ENCODE measurements around the gene ASF1B.

The ASF1B gene

GRCh38 chr19:14135985-14136508 is 342 bp downstream of the ASF1B start:
- no peak for DNase-seq (ENCODE audit: low read depth)

- no peak for DNase-seq (ENCODE audit: low read depth)
Measured at GRCh38 chr19:14135355-14135754, 1.0 kb downstream of the ASF1B start.

- DNase-seq (ENCODE audit: low read depth): no peak
Measured at GRCh38 chr19:14127929-14128509, 8.4 kb downstream of the ASF1B start.

- DNase-seq (ENCODE audit: low read depth): no peak
Measured at GRCh38 chr19:14127176-14127575, 9.2 kb downstream of the ASF1B start.

GRCh38 chr19:14122924-14123323 is 13.5 kb downstream of the ASF1B start:
- DNase-seq (ENCODE audit: low read depth): no peak

GRCh38 chr19:14120497-14120780 is 15.9 kb downstream of the ASF1B start:
- no peak for DNase-seq (ENCODE audit: low read depth)

GRCh38 chr19:14119644-14120496 is 16.5 kb downstream of the ASF1B start:
- DNase-seq (ENCODE audit: low read depth): no peak

- no peak for DNase-seq (ENCODE audit: low read depth)
Measured at GRCh38 chr19:14119146-14119545, 17.2 kb downstream of the ASF1B start.

GRCh38 chr19:14118165-14119051 is 18.0 kb downstream of the ASF1B start:
- DNase-seq (ENCODE audit: low read depth): no peak

GRCh38 chr19:14117668-14118164 is 18.7 kb downstream of the ASF1B start, which contains the start of gene PRKACA:
TSS of gene PRKACA (minus strand) at chr19:14117762. CDS start at chr19:14117547, 215 bp downstream.
- DNase-seq (ENCODE audit: low read depth): peak; percentile 99

- no peak for DNase-seq (ENCODE audit: low read depth)
Measured at GRCh38 chr19:14116918-14117578, 19.3 kb downstream of the ASF1B start.

GRCh38 chr19:14116525-14116917 is 19.9 kb downstream of the ASF1B start:
- no peak for DNase-seq (ENCODE audit: low read depth)

GRCh38 chr19:14115756-14116155 is 20.6 kb downstream of the ASF1B start:
- DNase-seq (ENCODE audit: low read depth): no peak

- peak; percentile 38 for DNase-seq (ENCODE audit: low read depth)
Measured at GRCh38 chr19:14114854-14115253, 21.5 kb downstream of the ASF1B start.

- DNase-seq (ENCODE audit: low read depth): no peak
Measured at GRCh38 chr19:14114439-14114838, 21.9 kb downstream of the ASF1B start.

- no peak for DNase-seq (ENCODE audit: low read depth)
Measured at GRCh38 chr19:14113762-14114414, 22.5 kb downstream of the ASF1B start.

- DNase-seq (ENCODE audit: low read depth): no peak
Measured at GRCh38 chr19:14112809-14113385, 23.5 kb downstream of the ASF1B start.

GRCh38 chr19:14112051-14112808 is 24.2 kb downstream of the ASF1B start:
- no peak for DNase-seq (ENCODE audit: low read depth)

- no peak for DNase-seq (ENCODE audit: low read depth)
Measured at GRCh38 chr19:14111486-14111885, 24.9 kb downstream of the ASF1B start.

GRCh38 chr19:14110650-14111049 is 25.7 kb downstream of the ASF1B start:
- no peak for DNase-seq (ENCODE audit: low read depth)
